ENCODE measurements around the gene RALGPS1. TPM values are rescaled to one million over a fixed set of nuclear protein-coding genes. Genes with fewer than 3 reads are reported as not detected.

RALGPS1 gene
- total RNA-seq, 2 donors from 2014 or later: 15.3 to 79.4 TPM

DNA sequence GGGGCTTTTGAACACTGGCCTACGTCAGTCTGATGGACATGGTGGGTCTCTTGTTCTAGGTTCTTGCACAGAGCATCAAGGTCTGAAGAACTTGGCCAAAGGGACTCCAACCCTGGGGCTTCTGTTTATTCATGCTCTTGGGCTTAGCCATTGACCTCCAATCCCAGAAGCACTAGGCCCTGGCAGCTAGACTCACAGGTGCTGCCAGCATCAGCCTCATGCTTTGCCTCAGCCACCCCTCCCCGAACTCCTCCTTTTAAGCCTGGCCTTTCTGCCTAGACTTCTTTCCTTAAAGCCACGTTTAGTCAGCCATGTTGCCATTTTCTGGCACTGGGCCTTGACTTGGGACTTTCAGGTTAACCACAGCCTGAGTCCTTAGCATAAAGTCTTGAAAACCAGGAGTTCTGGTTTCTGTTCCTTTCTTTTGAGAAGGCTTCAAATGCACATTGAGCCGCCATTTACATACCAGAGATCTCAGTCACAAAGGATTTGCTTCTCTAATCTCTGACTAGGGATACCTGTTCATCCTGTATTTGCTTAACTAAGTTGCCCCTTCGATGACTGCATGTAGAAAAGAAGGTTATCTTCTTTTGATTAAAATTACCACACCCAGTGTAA, 153.1 kb downstream of the RALGPS1 start:
- no peaks in the 10 kb centered on the region for H3K9me3 ChIP-seq
- 84 to 88% methylated on average over 4 to 5 of the region's 5 CpGs for WGBS, 2 donors
- H3K4me1 ChIP-seq: no peaks in the 10 kb centered on the region
- no peak overlapping the region for H3K4me3 ChIP-seq
- ATAC-seq (no peak), DNase-seq (no peak)
- intact Hi-C loops (cut with DNase I): no loop called here
- TF ChIP-seq, protein P1, sequence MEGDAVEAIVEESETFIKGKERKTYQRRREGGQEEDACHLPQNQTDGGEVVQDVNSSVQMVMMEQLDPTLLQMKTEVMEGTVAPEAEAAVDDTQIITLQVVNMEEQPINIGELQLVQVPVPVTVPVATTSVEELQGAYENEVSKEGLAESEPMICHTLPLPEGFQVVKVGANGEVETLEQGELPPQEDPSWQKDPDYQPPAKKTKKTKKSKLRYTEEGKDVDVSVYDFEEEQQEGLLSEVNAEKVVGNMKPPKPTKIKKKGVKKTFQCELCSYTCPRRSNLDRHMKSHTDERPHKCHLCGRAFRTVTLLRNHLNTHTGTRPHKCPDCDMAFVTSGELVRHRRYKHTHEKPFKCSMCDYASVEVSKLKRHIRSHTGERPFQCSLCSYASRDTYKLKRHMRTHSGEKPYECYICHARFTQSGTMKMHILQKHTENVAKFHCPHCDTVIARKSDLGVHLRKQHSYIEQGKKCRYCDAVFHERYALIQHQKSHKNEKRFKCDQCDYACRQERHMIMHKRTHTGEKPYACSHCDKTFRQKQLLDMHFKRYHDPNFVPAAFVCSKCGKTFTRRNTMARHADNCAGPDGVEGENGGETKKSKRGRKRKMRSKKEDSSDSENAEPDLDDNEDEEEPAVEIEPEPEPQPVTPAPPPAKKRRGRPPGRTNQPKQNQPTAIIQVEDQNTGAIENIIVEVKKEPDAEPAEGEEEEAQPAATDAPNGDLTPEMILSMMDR (IDR thresholded peaks at IDR 0.05): no peak
- TF ChIP-seq POLR2A (IDR thresholded peaks at IDR 0.05): no peak
- no peak overlapping the region for H3K27ac ChIP-seq
- H3K27me3 ChIP-seq: no peaks in the 10 kb centered on the region
- peaks cover 0 to 2% of the 10 kb centered on the region in 2 donors for H3K36me3 ChIP-seq (replicated peaks in 1 of 2; ENCODE audit: insufficient read depth in 1 of 2, low read depth in 2 of 2)

DNA sequence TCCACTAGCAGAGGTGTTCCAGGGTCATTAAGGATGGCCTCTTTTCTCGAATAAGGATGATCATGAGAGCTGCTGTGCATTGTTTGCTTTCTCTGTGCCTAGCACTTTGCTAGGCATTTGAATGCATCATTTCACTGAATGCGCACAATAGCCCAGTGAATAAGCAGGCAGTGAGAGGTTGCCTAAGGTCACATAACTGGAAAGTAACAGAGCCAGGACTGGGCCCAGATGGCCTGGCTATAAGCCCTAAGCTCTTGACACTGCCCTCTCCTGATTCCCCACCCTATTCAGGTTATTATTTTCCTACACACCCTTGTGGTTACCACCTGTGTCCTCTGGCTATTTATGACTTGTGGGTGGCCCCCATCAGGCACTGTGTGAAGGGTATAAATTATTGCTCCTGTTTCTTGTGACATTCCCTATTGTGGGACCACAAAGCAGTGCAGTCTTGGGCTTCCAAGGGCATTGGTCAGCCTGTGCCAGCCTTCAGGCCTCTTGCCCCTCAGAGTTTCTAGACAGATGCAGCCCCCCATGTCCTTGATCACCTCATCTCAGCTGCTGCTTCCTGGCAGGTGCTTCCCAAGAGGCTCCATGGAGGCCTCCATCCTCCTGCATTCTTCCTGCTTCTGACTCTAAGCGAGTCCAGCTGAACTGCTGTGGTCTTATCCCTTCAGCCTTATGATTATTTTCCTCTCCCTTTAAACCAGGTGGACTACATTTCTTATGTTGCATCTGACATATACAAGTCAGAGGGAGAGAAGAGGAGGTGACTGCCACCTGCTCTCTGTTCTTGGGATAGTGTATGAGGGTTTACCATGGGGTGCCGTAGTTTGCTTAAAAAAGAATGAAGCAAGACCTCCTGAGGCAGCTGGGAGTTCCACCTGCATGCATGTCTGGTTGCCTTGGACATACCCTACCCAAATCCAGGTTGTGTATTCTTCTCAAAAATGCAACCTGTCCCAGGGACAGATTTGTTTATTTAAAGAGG, 160.3 kb downstream of the RALGPS1 start:
- ATAC-seq (no peak), DNase-seq (no peak)
- WGBS, 2 donors: 89 to 90% methylated on average over 4 of the region's 4 CpGs
- intact Hi-C loops (cut with DNase I): no loop called here
- TF ChIP-seq, protein P1 (IDR thresholded peaks at IDR 0.05): no peak
- no peak for TF ChIP-seq POLR2A (IDR thresholded peaks at IDR 0.05)
- Histone ChIP-seq H3K4me3 (no peak overlapping the region), H3K27me3 (no peaks in the 10 kb centered on the region), H3K9me3 (no peaks in the 10 kb centered on the region), H3K27ac (no peak overlapping the region), H3K36me3 (replicated peaks in 1 of 2; ENCODE audit: insufficient read depth in 1 of 2, low read depth in 2 of 2) (peaks cover 0 to 2% of the 10 kb centered on the region in 2 donors), H3K4me1 (peaks cover 16% of the 10 kb centered on the region)

DNA sequence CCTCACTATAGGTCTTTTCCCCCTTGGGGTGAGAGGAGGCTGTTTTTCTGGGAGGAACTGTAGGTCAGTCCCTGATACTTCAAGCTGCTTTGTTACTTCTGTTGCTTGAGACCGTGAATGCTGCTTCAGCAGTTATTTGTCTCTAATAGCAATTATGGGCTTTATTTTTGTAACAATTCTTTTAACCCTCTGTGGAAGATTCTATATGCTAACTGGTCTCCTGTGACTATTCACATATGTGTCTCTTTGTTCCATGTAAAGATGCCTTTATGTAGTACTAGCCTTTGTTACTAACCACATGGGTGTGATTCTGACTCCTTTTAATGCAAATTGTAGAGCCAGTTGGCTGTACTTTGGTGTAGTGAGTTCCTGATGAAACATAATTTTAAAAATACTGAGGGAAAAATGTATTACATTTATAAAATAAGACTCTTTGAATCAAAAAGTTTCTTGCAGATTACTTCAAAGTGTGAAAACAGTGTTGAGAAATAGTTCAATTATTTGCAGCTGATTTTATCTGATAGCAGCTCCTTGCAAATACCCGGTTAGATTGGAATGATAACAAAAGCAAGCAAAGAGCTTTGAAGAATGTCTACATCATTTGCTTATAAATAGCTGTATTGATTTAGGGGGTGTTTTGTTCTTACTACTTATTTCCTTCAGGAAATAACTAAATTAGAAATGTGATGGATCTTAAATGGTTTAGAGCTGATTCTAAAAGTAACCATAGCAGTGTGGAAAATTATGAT, 161.2 kb downstream of the RALGPS1 start:
- H3K4me3 ChIP-seq: no peak overlapping the region
- H3K27me3 ChIP-seq: no peaks in the 10 kb centered on the region
- no peak overlapping the region for H3K27ac ChIP-seq
- TF ChIP-seq, protein P1 (IDR thresholded peaks at IDR 0.05): no peak
- no peak for TF ChIP-seq POLR2A (IDR thresholded peaks at IDR 0.05)
- DNase-seq: no peak
- ATAC-seq: no peak
- intact Hi-C loops (cut with DNase I): no loop called here
- H3K9me3 ChIP-seq: no peaks in the 10 kb centered on the region
- H3K4me1 ChIP-seq: peaks cover 16% of the 10 kb centered on the region
- no peaks in the 10 kb centered on the region for H3K36me3 ChIP-seq (replicated peaks in 1 of 2; ENCODE audit: insufficient read depth in 1 of 2, low read depth in 2 of 2)
- WGBS, 2 donors: 40% methylated on average over 2 of the region's 2 CpGs

DNA sequence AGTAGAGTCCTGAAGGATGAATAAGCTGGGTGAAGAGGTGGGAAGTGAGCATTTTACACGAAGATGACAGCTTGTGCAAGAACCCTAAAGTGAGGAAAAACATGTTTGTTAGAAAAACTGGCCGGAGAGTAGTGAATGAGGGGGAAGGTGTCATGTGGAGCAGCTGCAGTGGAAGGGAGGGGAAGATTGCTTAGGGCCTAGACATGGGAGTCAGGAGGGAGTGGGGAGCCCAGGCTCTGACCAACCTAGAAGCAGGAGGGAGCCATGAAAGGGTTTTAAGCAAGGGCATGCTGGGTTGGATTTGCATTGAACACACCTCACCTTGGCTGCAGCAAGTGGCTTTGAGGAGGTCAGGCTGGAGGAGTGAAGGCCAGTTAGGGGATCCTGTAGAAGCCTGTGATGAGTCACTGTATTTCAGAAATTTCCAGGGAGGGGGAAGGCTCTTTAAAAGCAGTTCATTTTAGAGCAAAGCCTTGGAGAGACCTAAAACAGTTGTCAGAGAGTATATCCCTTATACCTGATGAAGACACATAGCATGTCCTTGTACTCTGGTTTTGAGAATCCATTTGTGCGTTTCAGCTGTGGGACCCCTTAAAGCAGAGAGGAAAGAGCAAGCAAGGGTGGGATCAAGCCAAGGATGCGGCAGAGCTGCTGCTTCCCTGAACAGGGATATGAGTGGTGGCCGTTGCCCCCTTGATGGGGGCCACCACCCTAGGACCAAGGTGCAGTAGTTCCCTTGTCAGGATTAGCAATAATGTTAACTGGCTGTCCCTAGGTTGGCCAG, 162.5 kb downstream of the RALGPS1 start:
- Histone ChIP-seq H3K4me3 (no peak overlapping the region), H3K27ac (no peak overlapping the region), H3K9me3 (no peaks in the 10 kb centered on the region), H3K27me3 (no peaks in the 10 kb centered on the region), H3K4me1 (peaks cover 16% of the 10 kb centered on the region), H3K36me3 (replicated peaks in 1 of 2; ENCODE audit: insufficient read depth in 1 of 2, low read depth in 2 of 2) (no peaks in the 10 kb centered on the region)
- TF ChIP-seq, protein P1 (IDR thresholded peaks at IDR 0.05): no peak
- TF ChIP-seq POLR2A (IDR thresholded peaks at IDR 0.05): no peak
- ATAC-seq (no peak), DNase-seq (no peak)
- intact Hi-C loops (cut with DNase I): no loop called here
- 87 to 91% methylated on average over 5 of the region's 5 CpGs for WGBS, 2 donors
